CD4-positive, alpha-beta T cell (primary cell): ENCODE data around the gene GPS1. TPM values are rescaled to one million over a fixed set of nuclear protein-coding genes. Genes with fewer than 3 reads are reported as not detected.

Experiments
- ATAC-seq: fragments of 200-7000 bp; cut with Tn5 transposase; one replicate; pipeline ENCODE4 v1.10.0; 2022; ENCODE audit warnings: mild to moderate bottlenecking; ENCODE audit not compliant: poor library complexity
- CTCF ChIA-PET: fragments of 350-600 bp; sonication (Branson Sonifier 250); formaldehyde crosslinking; loops from one replicate; lab custom pipeline; 2021; ENCODE audit warnings: antibody characterized with exemption, inconsistent platforms; lab: Charles Lee
- POLR2A ChIA-PET: fragments of 350-600 bp; sonication (Branson Sonifier 250); formaldehyde crosslinking; loops from one replicate; lab custom pipeline; 2021; ENCODE audit warnings: antibody characterized with exemption, inconsistent platforms; lab: Charles Lee
- DNase-seq, 14 experiments: peaks; one replicate each; pipeline ENCODE4 v3.0.0-alpha.2; 2013 to 2020; ENCODE audit warnings: mixed read lengths in 2 of 14
- H3K27ac ChIP-seq, 2 donors: one replicate each; pipeline versions ENCODE4 v1.5.1 to v1.7.0; 2013; ENCODE audit warnings: low read length in 2 of 2, low read depth in 1 of 2, mild to moderate bottlenecking in 1 of 2
- H3K27me3 ChIP-seq, 2 experiments: 1 replicate in 1 of 2; 2 replicates in 1 of 2; pipeline versions ENCODE4 v1.6.1 to v1.7.0; 2013; ENCODE audit warnings: low read length in 2 of 2, control low read depth in 1 of 2, mild to moderate bottlenecking in 1 of 2, moderate library complexity in 1 of 2; ENCODE audit not compliant: insufficient read depth in 2 of 2, control insufficient read depth in 1 of 2
- H3K36me3 ChIP-seq: one replicate; pipeline ENCODE4 v1.6.1; 2013; ENCODE audit warnings: low read length, control low read depth; ENCODE audit not compliant: insufficient read depth
- H3K4me1 ChIP-seq: one replicate; pipeline ENCODE4 v1.6.1; 2013; ENCODE audit warnings: low read length, control low read depth; ENCODE audit not compliant: insufficient read depth
- H3K4me3 ChIP-seq: one replicate; pipeline ENCODE4 v1.5.1; 2013; ENCODE audit warnings: mild to moderate bottlenecking, low read length, moderate library complexity
- H3K9me3 ChIP-seq, 2 experiments: 1 replicate in 1 of 2; 2 replicates in 1 of 2; pipeline versions ENCODE4 v1.6.1 to v1.7.0; 2013; ENCODE audit warnings: low read length in 2 of 2, mild to moderate bottlenecking in 2 of 2, control low read depth in 1 of 2, moderate library complexity in 1 of 2; ENCODE audit not compliant: control insufficient read depth in 1 of 2, insufficient read depth in 1 of 2
- H3K27ac Mint-ChIP-seq: one replicate; pipeline ENCODE4 v1.8.0; 2020; ENCODE audit warnings: mixed read lengths
- H3K27me3 Mint-ChIP-seq: one replicate; pipeline ENCODE4 v1.8.0; 2021; ENCODE audit warnings: mixed read lengths
- H3K36me3 Mint-ChIP-seq: one replicate; pipeline ENCODE4 v1.8.0; 2021; ENCODE audit warnings: low read depth, mixed read lengths
- H3K4me1 Mint-ChIP-seq: one replicate; pipeline ENCODE4 v1.8.0; 2021; ENCODE audit warnings: low read depth, mixed read lengths
- H3K4me3 Mint-ChIP-seq: one replicate; pipeline ENCODE4 v1.8.0; 2020; ENCODE audit warnings: mild to moderate bottlenecking, mixed read lengths
- H3K9me3 Mint-ChIP-seq: one replicate; pipeline ENCODE4 v1.8.0; 2020; ENCODE audit warnings: mixed read lengths
- intact Hi-C, 2 experiments: fragments of 100-400 bp; cut with DNase I in 1 of 2; cut with micrococcal nuclease in 1 of 2; formaldehyde crosslinking; loops; one replicate each; pipeline versions ENCODE4 v1.15.1 to v1.9.0; 2023 to 2025; cut with DNase I, micrococcal nuclease
- total RNA-seq, 174 experiments: library from RNA in 2 of 174; stranded (reverse) in 2 of 174; gene quantifications; one replicate each; pipeline ENCODE4 v1.2.3 and lab custom pipeline; 2021 to 2026
- TF ChIP-seq, protein P1 (sequence below): fragments of 200-600 bp; IDR thresholded peaks from one replicate; pipeline ENCODE4 v1.8.0; 2022; ENCODE audit warnings: antibody characterized with exemption, mild to moderate bottlenecking

The GPS1 gene
- total RNA-seq, 2 experiments from 2014 or later = 64.6 to 69.3 TPM

DNA sequence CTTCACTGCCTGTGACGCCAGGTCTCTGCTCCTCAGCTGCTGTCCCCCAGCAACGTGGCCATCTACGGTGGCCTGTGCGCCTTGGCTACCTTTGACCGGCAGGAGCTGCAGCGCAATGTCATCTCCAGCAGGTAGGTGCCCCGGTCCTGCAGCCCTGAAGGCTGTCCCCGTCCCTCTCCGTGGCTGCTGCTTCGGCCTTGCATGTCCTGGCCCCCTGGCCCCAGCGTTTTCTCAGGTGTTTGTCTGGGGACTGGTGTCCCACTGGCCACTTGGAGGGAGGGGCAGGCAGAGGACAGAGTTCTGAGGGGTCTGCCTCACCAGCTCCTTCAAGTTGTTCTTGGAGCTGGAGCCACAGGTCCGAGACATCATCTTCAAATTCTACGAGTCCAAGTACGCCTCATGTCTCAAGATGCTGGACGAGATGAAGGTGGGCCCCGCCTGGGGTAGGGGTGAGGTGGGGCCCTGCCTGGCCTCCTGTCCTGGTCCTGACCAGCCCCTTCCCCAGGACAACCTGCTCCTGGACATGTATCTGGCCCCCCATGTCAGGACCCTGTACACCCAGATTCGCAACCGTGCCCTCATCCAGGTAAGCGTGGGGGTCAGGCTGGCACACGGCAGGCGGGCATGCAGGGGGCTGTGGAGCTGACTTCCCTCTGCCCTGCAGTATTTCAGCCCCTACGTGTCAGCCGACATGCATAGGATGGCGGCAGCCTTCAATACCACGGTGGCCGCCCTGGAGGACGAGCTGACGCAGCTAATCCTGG lies 4.4 kb downstream of the GPS1 start:
- Mint-ChIP-seq H3K36me3 (peaks cover 27% of the 10 kb centered on the region), H3K27me3 (no peaks in the 10 kb centered on the region), H3K9me3 (no peaks in the 10 kb centered on the region), H3K4me3 (peak overlapping the region; percentile 51), H3K4me1 (no peaks in the 10 kb centered on the region), H3K27ac (no peak overlapping the region)
- ATAC-seq (no peak), DNase-seq (peak in 1 of 14 experiments; percentile 0)
- ChIA-PET CTCF (no interaction called here), POLR2A (interaction anchor here (1.4 kb wide), 1 partner anchor 19 kb away, joined by 8 read pairs; the partner anchor contains the start of gene DCXR)
- H3K36me3 ChIP-seq = peaks cover 72% of the 10 kb centered on the region
- no peaks in the 10 kb centered on the region for H3K27me3 ChIP-seq
- no peak overlapping the region for H3K4me3 ChIP-seq
- TF ChIP-seq, protein P1, sequence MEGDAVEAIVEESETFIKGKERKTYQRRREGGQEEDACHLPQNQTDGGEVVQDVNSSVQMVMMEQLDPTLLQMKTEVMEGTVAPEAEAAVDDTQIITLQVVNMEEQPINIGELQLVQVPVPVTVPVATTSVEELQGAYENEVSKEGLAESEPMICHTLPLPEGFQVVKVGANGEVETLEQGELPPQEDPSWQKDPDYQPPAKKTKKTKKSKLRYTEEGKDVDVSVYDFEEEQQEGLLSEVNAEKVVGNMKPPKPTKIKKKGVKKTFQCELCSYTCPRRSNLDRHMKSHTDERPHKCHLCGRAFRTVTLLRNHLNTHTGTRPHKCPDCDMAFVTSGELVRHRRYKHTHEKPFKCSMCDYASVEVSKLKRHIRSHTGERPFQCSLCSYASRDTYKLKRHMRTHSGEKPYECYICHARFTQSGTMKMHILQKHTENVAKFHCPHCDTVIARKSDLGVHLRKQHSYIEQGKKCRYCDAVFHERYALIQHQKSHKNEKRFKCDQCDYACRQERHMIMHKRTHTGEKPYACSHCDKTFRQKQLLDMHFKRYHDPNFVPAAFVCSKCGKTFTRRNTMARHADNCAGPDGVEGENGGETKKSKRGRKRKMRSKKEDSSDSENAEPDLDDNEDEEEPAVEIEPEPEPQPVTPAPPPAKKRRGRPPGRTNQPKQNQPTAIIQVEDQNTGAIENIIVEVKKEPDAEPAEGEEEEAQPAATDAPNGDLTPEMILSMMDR = no peak
- H3K4me1 ChIP-seq = peaks cover 24% of the 10 kb centered on the region
- H3K27ac ChIP-seq = no peak overlapping the region
- no peaks in the 10 kb centered on the region for H3K9me3 ChIP-seq
- intact Hi-C loops = no loop called here

DNA sequence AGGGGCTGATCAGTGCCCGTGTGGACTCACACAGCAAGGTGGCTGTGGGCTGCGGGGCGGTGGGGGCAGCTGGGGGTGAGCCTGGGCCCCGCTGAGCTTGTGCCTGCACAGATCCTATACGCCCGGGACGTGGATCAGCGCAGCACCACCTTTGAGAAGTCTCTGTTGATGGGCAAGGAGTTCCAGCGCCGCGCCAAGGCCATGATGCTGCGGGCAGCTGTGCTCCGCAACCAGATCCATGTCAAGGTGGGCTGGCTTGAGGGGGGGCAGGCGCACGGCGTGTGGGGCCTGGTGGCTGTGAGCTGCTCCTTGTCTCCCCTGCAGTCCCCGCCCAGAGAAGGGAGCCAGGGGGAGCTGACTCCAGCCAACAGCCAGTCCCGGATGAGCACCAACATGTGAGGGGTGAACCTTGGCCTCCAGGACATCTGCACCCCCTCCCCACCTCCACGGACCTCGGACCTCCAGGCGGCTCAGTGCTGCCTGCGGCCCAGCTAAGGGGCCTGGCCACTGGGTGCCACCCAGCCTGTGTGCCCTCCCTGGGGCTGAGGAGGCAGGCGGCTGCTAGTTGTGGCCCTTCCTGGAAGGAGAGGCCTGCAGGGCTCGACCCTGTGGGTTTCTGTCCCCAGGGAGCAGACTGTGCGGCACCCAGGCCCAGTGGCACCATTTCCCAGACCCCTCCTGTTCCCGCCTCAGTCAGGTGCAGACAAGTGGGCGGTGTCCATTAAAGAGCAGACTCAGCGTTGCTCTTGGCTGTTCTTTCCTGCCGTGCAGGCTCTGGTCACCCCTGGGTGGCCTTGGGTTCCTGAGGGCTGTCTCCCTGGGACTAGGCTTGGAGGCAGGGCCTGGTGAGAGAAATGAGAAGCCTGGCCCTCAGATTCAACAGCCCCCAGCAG lies 5.3 kb downstream of the GPS1 start:
- intact Hi-C loops = no loop called here
- Mint-ChIP-seq H3K36me3 (peaks cover 27% of the 10 kb centered on the region), H3K4me3 (peak overlapping the region; percentile 11), H3K9me3 (no peaks in the 10 kb centered on the region), H3K27me3 (no peaks in the 10 kb centered on the region), H3K4me1 (no peaks in the 10 kb centered on the region), H3K27ac (no peak overlapping the region)
- no peaks in the 10 kb centered on the region for H3K9me3 ChIP-seq
- ATAC-seq (no peak), DNase-seq (no peak)
- no peaks in the 10 kb centered on the region for H3K27me3 ChIP-seq
- TF ChIP-seq, protein P1 = no peak
- H3K27ac ChIP-seq = no peak overlapping the region
- H3K36me3 ChIP-seq = peaks cover 78% of the 10 kb centered on the region
- H3K4me1 ChIP-seq = peaks cover 24% of the 10 kb centered on the region
- POLR2A ChIA-PET = interaction anchor here (1.4 kb wide), 1 partner anchor 20 kb away, joined by 8 read pairs; the partner anchor contains the start of gene DCXR
- no peak overlapping the region for H3K4me3 ChIP-seq
- CTCF ChIA-PET = no interaction called here

DNA sequence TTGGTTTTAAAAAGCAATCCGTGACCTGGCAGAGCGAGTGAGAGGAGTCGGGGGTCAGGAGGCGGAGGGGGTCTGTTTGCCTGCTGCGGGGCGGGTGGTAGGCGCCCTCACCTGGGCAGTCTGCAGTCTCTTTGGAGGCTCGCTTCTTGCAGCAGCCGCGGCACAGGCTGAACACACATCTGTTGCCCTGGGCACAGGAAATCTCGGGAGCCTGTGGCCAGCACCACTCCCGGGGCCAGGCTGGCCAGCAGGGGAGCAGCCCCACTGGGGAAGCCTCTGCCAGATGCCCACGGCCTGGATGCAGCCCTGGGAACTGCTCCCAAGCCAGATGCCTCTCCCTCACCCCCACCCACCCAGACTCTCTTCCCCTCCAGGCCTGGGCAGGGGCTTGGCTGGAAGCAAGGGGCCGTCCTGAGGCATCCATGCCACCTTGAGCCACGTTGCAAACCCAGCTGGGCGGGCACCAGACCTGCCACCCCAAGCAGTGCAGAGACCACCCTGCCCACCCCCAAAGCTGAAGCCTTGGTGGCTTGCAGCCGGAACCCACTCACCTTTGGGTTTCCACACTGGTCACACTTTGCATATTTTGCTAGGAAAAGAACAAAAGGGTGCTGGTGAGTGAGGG lies 6.6 kb downstream of the GPS1 start:
- TF ChIP-seq, protein P1 = no peak
- H3K36me3 Mint-ChIP-seq = peaks cover 27% of the 10 kb centered on the region
- no peaks in the 10 kb centered on the region for H3K9me3 ChIP-seq
- H3K36me3 ChIP-seq = peaks cover 86% of the 10 kb centered on the region
- no peak for DNase-seq
- peak overlapping the region; percentile 20 for H3K4me3 Mint-ChIP-seq
- H3K9me3 Mint-ChIP-seq = no peaks in the 10 kb centered on the region
- no peaks in the 10 kb centered on the region for H3K27me3 Mint-ChIP-seq
- ChIA-PET POLR2A (no interaction called here), CTCF (no interaction called here)
- no peak overlapping the region for H3K4me3 ChIP-seq
- no peaks in the 10 kb centered on the region for H3K4me1 Mint-ChIP-seq
- H3K4me1 ChIP-seq = peaks cover 13% of the 10 kb centered on the region
- intact Hi-C loops = no loop called here
- H3K27me3 ChIP-seq = no peaks in the 10 kb centered on the region
- no peak overlapping the region for H3K27ac Mint-ChIP-seq
- ATAC-seq = no peak
- no peak overlapping the region for H3K27ac ChIP-seq
